ENCODE results near the gene PRPH2.
"Not testable (repeated sequence)": the region's sequence is repeated elsewhere in the genome, so short reads cannot be mapped to it uniquely, and the experiment has no call there.

PRPH2 gene

GRCh38 chr6:42696526-42697267 lies 25.7 kb downstream of the PRPH2 start:
- DNase-seq = no peak

GRCh38 chr6:42694586-42694985 lies 27.8 kb downstream of the PRPH2 start:
- DNase-seq = peak; percentile 57

- DNase-seq = no peak
Observed at GRCh38 chr6:42693725-42694323, 28.6 kb downstream of the PRPH2 start.

GRCh38 chr6:42692137-42692911 lies 30.1 kb downstream of the PRPH2 start:
- DNase-seq = peak; percentile 85

GRCh38 chr6:42690872-42691271 lies 31.5 kb downstream of the PRPH2 start:
- no peak for DNase-seq

GRCh38 chr6:42690151-42690702 lies 32.2 kb downstream of the PRPH2 start:
- DNase-seq = no peak

- no peak for DNase-seq
Observed at GRCh38 chr6:42689371-42689770, 33.0 kb downstream of the PRPH2 start.

- DNase-seq = no peak
Observed at GRCh38 chr6:42688281-42688680, 34.1 kb downstream of the PRPH2 start.

GRCh38 chr6:42679358-42679757 lies 43.0 kb downstream of the PRPH2 start:
- DNase-seq = no peak

GRCh38 chr6:42674780-42675179 lies 47.6 kb downstream of the PRPH2 start:
- no peak for DNase-seq

- DNase-seq = not testable (repeated sequence)
Observed at GRCh38 chr6:42674368-42674767, 48.0 kb downstream of the PRPH2 start.

GRCh38 chr6:42664718-42665117 lies 57.7 kb downstream of the PRPH2 start:
- no peak for DNase-seq

GRCh38 chr6:42661540-42662153 lies 60.8 kb downstream of the PRPH2 start:
- peak; percentile 7 for DNase-seq

GRCh38 chr6:42659806-42660205 lies 62.6 kb downstream of the PRPH2 start:
- DNase-seq = no peak

GRCh38 chr6:42653851-42654250 lies 68.5 kb downstream of the PRPH2 start:
- no peak for DNase-seq

- no peak for DNase-seq
Observed at GRCh38 chr6:42652024-42652746, 70.2 kb downstream of the PRPH2 start.
